HG02571 (cell line): ENCODE measurements around the gene FBXO46.
"Not testable (repeated sequence)": the region's sequence is repeated elsewhere in the genome, so short reads cannot be mapped to it uniquely, and the experiment has no call there.

Source experiments
- ATAC-seq: cut with Tn5 transposase; IDR thresholded peaks from one replicate; pipeline ENCODE4 v1.9.1; 2021; ENCODE audit warnings: mild to moderate bottlenecking, moderate library complexity; ENCODE audit not compliant: unreplicated experiment

Gene FBXO46

DNA sequence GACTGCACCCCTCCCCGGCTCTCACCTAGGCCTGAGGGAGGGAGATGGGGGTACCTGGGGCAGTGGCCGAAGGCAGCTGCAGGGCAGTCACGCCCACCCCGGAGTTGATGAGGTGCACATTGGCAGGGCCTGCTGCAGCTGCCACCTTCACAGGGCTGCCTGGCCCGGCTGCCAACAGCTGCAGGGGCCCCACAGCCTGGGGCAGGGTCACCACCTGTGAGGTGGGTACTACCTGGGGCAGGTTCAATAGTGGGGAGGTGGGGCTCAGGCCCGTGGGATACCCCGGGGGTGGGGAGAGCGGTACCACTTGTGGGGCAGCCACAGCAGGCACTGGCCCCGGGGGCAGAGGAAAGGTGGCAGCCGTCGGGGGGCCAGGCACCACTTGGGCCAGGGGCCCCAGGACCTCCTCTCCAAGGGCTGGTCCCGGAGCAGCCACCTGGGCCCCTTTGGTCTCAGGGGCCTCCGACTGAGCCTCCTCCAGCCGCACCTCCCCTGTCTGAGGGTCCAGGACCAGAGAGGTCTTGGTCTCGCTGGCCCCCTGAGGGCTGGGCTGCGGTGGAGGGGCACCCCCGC lies 35.7 kb upstream of the FBXO46 start:
- no peak for ATAC-seq

DNA sequence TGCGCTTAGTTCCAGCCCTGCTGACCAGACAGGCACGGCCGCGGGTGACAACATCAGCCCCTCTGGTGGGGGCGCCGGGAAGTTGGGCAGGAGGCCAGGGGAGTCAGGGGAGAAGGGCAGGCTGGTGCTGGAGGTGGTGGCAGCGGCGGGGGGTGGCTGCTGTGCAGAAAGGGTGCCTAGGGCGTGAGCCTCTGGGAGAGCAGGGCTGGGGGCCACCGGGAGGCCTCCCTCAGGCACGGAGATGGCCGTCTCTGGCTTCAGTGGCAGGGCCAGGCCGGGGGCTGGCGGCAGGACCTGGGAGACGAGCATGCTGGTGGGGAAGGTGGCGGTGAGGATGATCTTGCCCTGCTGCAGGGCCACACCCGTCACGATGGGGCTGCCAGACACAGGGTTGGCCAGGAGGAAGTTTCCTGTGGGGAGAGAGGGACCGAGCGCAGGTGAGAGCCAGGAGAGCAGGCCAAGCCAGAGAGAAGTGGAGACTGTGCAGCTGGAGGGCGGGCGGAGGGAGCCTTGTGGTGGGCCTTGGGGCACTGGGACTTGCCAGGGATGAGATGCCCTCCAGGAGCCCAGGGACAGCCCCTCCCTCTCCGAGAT lies 35.1 kb upstream of the FBXO46 start:
- no peak for ATAC-seq

DNA sequence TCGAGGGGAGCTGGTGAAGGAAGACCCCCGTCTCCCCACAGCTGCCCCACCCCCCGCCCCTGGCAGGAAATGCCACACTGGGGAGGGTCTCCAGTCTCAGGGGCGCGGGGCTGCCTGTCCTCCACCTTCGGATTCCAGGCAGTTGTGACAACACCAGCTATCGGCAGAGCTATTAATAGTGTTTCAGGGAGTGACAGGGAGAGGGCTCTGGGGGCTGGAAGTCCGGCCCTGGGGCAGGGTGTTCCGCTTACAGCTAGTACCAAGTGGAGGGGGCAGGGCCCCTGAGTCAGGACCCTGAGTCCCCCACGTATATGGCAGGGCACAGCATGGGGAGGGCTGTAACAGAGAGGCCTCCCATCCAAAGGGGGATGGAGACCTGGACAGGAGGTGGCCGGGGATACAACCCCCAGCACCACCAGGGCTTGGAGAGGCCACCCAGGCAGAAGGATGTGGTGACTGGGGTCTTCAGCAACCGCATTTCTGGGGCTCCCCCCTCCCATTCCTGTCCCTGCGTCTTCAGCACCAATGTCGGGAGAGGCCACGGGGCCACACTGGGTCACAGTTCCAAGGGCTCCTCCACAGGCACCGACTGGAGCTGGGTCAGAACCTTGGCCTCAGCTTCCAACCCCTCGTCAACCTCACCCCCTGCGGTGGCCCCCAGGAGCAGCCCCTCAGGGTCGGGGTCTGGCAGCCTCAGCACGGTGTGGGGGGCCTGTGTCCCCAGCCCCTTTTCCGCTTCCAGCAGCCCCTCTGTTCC lies 34.4 kb upstream of the FBXO46 start:
- no peak for ATAC-seq

DNA sequence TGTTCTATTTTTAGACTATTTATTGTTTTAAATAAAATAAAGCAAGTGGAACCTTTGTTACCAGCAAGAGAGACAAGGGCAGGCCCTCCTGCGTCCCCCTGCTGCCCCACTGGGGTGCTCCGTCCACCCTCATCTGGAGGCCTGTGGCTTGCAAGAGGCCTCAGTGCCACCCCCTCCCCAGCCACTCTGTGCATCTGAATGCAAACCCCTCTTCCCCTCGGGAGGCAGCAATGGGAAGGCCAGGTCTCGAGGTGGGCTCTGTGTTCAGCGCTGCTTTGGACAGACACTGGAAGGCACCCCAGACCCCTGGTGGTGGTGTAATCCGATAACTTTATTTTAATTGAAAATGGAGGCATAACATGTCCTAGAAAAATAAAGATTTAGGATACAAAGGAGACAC lies 33.8 kb upstream of the FBXO46 start:
- no peak for ATAC-seq

DNA sequence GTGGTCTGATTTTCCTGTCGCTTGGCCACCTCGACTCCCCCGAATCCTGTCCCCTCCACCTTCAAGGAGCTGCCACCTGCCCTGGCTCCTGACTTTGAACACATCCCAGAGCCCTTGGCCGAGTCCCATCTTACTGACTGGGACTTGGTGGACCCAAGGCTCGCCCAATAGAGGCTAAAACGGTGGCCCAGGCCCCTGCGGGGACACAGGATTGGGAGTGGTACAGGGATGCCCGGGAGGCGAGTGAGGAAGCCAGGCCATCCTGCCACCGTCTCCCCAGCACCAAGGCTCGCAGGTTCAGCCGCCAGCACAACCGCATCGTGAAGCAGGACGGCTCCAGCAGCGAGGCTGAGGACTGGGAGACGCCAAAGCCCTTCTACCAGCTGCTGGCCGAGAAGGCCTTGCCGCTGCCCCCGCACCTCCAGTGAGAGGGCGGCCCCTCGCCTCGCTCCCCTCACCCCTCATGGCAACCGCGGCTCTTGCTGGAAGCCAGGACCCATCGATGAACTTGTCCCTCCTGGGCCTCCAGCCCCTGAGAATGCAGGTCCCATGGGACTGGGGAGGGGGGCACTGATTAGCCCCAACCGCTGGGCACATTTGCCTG lies 33.1 kb upstream of the FBXO46 start:
- no peak for ATAC-seq

DNA sequence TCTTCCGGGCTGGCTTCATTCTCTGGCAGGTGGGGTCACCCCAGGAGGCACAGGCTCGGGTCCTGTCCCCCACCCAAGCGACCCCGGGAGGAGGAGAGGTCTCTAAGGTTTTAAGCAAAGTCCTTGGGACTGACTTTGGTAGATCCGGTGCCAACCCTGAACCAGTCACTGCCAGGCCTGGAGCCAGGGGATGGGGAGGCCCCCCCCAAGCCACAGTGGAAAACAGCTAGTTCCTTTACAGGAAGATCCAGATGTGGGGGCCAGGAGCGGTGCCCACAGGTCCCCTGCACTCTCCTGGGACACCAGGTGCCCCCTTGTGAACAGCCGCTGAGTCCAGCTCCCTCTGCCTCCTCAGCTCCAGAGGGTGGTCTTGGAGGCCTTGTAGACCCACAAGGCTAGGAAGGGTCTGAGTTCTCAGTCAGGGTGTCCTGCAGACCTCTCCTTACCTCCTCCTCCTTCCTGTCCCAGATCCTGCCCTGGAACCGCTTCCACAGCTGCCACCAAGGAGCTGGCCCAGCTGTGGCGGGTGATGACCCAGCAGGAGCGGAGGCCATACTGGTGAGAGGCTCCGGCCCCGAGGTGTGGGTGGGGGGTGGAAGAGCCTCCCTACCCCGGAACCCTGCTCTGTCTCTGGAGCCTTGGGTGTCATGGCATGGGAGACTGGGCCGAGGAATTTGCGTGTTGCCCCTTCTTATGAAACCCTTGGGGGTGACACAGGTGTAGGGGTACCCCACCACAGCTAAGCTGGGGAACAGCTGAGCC lies 32.4 kb upstream of the FBXO46 start:
- ATAC-seq, result no peak

DNA sequence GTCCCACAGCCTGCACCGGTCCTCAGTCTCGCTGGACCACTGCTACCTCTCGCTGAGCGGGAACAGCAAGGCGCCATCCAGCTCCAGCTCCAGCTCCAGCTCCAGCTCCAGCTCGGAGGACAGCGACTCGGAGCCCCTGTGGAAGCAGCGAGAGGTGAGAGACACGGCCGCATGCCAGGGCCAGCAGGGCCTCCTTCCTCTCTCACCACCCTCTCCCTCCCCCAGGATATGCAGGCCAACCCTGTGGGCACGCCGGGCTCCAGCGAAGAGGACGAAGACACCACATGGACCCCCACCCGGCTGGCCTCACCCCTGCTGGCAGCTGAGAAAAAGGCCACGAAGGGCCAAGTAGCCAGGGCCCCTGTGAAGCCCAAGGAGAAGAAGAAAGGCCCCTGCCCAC lies 31.0 kb upstream of the FBXO46 start:
- no peak for ATAC-seq

DNA sequence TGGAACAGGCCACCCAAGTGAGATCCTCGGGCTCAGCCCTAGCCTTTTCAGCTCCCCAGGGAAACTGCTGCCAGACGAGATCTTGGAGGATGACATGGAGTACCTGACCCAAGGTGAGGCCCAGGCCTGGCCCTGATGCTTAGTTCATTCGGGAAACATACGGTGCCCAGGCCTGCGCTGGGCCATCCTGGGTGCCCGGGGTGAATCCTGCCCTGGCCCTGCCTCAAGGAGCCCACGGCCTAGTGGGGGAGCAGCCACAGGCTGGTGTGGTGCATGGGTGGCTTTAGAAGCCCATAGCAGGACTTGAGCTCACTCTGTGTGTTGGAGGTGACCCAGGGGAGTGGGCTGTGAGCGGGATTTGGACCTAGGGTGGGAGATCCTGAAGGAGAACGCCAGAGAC lies 28.2 kb upstream of the FBXO46 start:
- ATAC-seq, result no peak

DNA sequence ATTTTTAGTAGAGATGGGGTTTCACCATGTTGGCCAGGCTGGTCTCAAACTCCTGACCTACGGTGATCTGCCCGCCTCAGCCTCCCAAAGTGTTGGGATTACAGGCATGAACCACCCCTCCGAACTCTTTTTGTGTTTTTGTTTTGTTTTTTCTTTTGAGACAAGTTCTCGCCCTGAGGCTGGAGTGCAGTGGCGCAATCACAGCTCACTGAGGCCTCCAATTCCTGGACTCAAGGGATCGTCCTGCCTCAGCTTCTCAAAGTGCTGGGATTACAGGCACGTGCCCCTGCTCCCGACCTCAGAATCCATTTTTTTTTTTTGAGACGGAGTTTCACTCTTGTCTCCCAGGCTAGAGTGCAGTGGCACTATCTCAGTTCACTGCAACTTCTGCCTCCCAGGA lies 27.0 kb upstream of the FBXO46 start:
- ATAC-seq, result no peak

DNA sequence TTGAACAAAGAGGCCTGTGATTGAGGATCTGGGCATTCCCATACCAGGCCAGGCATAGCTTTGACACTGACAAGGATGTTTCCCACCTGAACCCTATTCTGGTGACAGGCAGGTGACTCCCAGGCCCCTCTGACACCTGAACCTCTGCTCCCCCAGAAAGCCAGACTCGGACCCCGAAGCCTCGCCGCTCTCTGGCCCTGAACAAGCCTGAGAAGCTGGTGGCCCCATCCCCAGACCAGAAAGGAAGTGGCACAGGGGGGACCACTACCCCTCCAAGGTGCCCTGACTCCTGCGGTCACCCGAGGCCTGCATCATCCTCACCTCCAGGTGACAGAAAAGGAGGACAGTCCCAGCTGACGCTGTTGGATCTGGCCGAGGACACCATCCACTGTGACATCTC lies 23.6 kb upstream of the FBXO46 start:
- no peak for ATAC-seq

DNA sequence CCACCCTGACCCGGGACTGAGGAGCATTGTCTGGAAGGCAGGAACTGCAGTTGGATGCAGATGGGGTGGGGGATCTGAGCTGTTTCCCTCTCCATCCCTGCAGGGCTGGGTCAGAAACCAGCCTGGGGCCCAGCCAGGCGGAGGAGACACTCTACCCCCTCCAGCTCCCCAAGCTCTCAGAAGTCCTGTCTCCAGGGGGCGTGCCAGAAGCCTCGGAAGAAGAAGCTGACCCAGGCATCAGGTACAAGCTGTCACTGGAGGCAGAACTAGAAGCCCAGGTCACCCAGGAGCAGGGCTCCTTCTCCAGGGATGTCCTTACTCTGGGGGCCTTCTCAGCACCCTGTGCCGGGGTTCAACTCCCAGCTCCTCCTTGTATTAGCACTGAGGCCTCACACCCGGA lies 22.9 kb upstream of the FBXO46 start:
- no peak for ATAC-seq

DNA sequence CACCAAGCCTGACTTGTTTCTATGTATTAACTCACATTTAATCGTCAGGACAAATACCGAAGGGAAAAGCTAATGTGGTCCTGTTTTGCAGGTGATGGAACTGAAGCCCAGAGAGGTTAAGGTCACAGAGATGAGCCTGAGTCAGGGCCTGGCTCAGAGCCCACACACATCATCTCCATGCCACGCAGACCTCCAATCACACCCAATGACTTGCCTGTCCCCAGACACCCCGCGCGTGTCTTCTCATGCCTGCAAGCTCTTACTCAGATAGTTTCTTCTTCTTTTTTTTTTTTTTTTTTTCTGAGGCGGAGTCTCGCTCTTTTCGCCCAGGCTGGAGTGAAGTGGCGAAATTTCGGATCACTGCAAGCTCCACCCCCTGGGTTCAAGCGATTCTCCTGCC lies 21.9 kb upstream of the FBXO46 start:
- ATAC-seq, result no peak

DNA sequence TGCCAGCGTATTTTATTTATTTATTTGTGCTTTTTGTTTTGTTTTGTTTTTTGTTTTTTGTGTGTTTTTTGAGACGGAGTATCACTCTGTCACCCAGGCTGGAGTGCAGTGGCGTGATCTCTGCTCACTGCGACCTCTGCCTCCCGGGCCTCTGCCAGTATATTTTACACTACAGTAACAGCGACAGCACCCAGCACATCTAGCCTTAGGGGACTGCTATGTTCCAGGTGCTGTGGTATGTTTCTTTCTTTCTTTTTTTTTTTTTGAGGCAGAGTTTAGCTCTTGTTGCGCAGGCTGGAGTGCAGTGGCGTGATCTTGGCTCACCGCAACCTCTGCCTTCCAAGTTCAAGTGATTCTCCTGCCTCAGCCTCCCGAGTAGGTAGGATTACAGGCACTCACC lies 20.8 kb upstream of the FBXO46 start:
- ATAC-seq, result not testable (repeated sequence)

DNA sequence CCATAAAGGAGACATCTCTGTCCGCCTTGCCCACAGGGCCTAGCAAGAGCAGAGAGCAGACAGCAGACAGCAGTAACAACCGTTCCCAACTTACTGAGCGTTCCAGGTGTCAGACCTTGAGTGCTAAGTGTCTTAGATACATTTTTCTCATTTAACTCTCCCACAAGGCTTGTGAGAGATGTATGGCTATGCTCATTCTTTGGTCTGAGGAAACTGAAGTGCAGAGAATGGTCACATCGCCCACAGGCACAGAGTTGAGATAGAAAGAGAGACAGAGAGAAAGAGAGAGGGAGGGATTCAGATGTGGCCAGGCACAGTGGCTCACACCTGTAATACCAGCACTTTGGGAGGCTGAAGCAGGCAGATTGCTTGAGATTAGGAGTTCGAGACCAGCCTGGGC lies 16.8 kb upstream of the FBXO46 start:
- ATAC-seq, result no peak

DNA sequence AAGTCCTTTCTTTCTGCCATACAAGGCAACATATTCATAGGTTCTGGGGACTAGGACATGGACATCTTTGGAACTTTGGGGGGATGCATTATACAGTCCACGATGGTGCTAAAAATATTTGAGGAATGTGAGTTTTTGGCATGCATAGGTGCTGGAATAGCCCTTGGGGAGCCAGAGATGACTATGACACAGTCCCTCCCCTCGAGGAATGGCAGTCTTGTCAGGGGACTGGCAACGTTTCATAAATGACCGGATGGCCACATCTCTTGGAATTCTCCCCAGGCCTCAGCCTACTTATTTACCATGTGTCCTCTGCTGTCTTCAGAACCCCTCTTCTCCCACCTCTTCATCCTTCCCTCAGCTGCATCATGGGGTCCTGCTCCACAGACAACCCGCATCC lies 16.2 kb upstream of the FBXO46 start:
- no peak for ATAC-seq

DNA sequence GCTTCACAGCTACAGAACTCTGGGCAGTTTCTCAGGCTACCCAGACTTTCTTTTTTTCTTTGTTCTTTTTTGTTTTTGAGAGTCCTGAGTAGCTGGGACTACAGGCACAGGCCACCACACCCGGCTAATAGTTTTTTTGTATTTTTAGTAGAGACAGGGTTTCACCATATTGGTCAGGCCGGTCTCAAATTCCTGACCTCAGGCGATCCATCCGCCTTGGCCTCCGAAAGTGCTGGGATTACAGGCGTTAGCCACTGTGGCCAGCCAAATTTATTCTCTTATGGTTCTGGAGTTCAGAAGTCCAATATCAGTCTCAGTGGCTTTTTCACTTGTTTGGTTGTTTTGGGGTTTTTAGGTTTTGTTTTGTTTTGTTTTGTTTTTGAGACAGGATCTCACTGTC lies 14.9 kb upstream of the FBXO46 start:
- ATAC-seq, result no peak

DNA sequence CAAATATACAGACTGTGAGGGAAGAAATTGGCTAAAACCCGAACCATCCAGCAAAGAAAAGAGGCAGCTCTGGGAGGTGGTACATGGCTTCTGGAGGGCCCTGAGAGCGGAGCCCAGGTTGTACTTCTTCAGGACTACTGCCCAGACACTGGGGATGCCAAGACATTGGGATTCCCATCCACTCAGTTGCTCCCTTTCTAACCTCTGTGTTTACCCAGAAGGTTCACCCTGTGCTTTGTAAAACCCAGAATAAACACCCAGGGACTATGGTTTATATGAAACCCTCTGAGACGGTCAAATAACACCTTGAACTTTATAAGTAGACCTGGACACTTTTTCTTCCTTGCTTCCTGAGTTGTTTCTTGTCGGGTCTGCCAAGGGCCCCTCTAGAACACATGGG lies 12.3 kb upstream of the FBXO46 start:
- ATAC-seq, result no peak

DNA sequence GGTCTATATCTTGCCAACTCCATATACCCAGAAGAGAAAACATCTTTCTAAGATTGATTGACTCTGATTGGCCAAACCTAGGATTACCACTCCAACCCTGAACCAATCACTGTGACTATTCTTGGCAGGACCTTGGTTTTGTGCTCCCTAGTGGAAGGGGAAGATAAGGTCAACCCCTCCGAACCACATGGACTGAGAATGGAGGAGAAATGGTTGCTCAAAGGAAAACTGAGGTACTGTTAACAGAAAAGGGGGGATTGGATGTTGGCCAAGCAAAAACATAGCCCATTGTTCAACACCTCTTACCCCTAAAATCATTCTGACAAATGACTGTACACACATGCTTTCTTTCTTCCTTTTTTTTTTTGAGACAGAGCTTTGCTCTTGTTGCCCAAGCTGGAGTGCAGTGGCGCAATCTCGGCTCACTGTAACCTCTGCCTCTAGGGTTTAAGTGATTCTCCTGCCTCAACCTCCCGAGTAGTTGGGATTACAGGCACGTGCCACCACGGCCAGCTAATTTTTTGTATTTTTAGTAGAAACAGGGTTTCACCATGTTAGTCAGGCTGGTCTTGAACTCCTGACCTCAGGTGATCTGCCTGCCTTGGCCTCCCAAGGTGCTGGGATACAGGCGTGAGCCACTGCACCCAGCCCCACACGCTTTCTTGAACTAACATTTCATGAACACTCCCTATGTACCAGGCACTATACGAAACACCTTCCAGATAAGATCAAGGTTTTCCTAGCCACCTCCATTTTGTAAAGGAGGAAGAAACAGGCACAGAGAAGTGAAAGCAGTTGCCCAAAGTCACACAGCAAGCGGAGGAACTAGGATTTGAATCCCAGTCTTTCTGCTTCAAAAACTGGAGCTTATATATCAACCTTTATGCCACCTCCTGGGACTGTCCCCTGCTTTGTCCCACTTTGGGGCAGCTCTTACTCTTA lies 9.1 kb upstream of the FBXO46 start:
- ATAC-seq, result no peak

DNA sequence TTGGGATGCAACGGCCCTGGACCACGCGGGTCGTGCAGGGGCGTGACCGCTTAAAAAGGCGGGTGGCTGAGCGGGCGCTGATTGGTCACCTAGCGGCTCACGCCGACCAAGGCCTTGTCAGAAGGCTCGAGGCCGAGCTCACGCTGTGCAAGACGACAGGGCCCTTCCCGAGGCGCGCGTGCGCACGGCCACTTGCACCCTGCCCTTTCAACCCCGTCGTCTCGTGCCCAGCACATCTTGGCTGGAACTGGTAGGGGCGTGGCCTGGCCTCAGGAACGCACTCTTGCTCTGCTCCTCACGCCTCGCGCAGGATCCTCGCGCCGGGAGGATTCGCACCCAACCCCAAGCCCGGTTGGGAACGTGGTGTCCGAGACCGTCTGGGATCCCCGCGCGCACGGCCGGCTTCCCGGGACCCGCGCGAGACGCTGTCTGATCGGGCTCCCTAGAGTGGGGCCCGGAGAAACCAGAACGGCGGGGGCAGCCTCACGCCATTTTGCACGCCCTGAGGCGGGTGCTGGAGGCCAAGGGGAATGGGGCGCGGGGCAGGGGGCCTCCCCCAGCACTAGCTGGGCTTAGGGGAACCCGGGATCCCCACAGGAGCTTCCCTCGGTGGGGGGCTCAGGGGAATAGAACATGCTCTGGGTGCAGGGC lies 2.6 kb upstream of the FBXO46 start, which contains the start of gene MEIOSIN:
MEIOSIN (plus strand) TSS at position 280 of the 651 bp plus-strand sequence. CDS start 1,938 bp downstream, outside the sequence.
- no peak for ATAC-seq
